NOMO-1 treated with dmso at 0.1 percent for 144 hours (cell line): ENCODE measurements around the gene CNOT2.
"Not testable (repeated sequence)": the region's sequence is repeated elsewhere in the genome, so short reads cannot be mapped to it uniquely, and the experiment has no call there.

Experiments used
- DNase-seq: peaks from one replicate; lab custom pipeline; 2025; ENCODE audit not compliant: unreplicated experiment; lab: John Stamatoyannopoulos, UW

The CNOT2 gene

DNA sequence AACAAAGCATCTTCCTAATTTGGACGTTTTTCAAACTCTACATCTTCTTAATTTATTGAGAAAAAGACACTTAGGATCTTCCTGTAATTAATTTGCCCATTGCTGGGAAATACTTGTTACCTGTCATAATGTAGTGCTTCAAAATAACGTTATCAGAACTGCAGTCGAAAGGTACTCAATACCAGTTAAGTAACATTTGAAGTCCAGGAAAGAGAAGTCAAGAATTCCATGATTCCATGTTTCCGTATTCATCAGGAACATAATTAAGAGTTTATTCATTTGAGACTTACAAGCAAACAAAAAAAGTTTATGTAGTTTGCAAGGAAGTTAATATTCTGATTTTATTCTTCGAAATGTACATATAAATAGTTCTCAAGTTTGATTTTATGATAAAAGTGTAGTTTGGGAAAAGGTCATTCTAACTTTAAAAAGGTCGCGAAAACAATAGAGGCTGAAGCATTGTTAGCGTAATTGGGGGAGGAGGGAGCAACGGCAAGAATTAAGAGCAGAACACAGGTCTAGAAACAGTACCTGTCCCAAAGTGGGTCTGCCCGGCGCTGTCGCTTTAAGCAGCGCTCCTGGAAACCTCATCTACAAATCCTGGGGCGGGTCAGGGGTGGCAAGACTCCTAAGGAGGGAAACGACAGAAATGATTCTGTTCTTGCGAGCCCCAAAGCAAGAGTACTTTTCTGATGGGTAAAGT, 121.6 kb downstream of the CNOT2 start:
- DNase-seq = no peak

DNA sequence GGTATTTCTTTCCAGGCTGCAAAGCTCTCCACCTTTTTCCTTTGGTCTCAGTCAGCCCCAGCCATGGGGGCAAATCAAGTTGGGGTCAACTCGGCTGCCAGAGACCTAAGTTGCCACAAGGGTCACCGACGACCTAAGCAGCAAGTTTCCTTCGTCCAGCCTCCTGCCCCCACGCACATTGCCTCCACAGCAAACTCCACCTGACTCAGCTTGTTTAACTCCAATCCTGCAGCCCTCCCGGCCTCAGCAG, 122.1 kb downstream of the CNOT2 start:
- DNase-seq = no peak

DNA sequence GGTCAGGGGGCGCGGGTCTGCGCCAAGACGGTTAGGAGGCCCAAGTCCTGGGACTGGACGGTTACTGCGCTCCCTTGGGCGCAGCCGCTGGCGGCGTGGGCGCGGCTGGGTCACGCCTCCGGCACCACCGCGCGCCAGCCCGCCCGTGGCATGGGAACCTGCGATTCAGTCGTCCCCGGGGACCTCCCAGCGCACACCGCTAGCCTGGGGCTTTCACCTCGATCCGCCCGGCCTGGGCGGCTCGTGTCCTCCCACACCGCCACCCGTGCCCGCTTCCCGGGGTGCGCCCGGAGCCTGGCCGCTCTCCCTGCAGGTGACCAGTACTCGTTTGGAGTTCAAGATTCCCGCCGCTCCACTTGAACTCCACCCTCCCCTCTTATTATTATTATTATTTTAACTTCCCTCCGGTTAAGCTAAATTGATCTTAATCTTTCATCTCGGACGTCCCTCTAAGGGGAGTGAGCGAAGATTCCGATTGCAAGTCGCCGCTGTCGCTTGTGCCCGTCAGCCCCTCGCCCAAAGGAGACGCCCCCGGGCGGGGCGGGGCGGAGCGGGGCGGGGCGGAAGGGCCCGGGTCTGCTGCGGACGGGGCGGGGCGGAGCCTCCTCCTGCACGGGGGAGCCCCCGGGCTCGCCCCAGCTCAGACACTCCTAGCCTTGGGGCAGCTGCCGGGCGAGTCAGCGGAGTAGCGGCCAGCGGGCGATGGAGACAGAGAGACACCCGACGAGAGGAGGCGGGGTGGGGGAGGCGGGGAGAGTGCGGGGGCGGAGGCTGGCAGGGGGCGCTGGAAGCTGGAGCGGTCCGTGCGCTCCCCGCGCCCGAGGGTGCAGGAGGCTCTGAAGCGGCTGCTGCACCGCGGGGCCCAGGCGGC, 122.7 kb downstream of the CNOT2 start, which contains the start of gene KCNMB4:
Gene KCNMB4, plus strand, starts transcription at position 643 of the 871 bp plus-strand sequence. CDS start 445 bp downstream, outside the sequence.
- DNase-seq = no peak

DNA sequence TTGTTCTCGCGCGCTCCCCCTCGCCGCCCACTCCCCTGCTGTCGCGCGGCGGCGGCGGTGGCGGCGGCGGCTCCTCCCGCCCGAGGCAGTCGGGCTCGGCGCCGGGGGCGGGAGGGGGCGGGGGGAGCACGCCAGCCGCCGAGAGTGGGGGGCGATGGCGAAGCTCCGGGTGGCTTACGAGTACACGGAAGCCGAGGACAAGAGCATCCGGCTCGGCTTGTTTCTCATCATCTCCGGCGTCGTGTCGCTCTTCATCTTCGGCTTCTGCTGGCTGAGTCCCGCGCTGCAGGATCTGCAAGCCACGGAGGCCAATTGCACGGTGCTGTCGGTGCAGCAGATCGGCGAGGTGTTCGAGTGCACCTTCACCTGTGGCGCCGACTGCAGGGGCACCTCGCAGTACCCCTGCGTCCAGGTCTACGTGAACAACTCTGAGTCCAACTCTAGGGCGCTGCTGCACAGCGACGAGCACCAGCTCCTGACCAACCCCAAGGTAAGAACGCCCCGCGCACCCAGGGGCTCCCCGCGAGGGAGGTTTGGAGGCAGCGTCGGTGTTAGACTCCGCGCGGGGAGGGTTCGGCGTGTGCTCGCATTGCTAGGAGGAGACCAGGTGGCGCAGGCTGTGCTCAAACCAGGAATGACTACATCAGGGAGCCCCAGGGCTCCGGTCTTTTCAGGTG, 123.5 kb downstream of the CNOT2 start:
- DNase-seq = peak; percentile 13

DNA sequence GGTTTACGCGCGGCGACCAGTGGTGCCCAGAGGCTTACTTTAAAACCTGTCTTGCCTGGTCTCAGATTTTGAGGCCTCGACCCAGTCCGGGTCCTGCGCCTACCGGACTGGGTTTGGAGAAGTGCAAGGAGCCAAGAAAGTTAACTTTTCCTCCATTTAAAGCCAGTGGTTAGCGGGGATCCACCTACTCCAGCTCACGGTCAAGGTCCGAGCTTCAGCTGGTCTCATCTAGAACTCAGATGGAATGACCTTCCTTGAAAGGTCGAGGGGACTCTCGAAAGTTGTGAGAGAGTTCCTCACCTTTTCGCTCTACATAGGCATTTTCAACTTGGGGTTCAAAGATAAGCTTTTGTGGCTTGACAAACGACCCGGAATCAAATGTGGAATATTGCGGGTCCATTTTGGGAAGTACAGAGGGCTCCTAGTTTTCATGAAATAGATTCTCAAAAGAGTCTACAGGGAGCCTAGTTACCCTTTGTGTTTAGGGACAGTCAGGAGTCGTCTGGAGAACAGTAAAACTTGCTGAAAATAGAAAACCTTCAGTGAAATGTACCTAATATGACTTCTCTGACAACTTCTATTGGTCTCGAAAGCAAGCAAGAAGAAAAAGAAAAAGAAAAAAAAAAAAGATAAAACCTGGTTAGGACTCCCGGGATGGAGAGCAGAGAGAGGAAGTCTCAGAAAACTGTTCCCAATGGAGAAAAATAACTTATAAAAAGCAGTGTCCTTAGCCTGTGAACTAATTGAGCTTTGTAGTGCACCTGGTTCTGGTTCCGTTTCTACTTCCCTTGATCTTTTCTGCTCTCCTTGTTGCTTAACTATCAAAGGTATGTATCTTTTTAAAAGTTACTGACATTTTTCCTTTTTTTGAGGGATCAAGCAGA, 124.3 kb downstream of the CNOT2 start:
- no peak for DNase-seq

DNA sequence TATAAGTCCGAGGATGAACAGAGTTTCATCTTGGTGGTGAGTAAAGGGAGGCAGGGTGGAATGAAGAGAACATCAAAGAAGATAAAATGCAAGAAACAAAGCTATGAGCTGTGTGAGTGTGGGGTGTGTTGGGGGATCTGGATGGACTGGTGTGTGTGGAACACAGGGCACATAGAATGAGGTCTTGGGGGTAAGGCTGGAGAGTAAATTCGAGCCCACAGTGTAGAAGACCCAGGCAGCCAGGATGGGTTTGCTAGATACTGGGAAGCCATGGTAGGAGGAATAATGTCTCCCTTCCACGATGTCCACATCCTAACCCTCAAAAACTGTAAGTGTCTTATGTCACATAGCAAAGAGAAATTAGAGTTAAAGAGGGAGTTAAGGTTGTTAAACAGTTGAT, 129.6 kb downstream of the CNOT2 start:
- DNase-seq = no peak

DNA sequence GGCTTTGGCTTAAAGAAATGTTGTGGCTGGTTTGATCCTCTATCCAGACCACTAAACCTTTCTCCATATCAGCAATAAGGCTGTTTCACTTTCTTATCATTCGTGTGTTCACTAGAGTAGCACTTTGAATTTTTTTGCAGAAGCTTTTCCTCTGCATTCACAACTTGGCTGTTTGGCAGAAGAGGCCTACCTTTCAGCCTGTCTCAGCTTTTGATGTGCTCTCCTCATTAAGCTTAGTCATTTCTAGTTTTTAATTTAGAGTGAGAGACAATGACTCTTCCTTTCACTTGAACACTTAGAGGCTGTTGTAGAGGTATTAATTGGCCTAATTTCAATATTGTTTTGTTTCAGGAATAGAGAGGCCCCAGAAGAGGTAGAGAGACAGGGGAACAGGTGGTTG, 136.6 kb downstream of the CNOT2 start:
- DNase-seq = no peak

DNA sequence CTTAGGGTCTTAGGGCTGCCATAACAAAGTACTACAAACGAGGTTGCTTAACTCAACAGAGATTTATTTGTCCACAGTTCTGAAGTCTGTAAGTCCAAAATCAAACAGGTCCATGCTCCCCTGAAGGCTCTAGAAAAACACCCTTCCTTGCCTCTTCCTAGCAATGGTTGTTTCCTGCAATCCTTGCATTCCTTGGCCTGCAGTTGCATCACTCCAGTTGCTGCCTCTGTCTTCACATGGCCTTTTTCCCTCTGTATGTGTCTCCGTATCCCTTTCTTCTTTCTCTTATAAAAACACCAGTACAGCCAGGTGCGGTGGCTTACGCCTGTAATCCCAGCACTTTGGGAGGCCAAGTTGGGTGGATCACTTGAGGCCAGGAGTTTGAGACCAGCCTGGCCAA, 140.3 kb downstream of the CNOT2 start:
- no peak for DNase-seq

DNA sequence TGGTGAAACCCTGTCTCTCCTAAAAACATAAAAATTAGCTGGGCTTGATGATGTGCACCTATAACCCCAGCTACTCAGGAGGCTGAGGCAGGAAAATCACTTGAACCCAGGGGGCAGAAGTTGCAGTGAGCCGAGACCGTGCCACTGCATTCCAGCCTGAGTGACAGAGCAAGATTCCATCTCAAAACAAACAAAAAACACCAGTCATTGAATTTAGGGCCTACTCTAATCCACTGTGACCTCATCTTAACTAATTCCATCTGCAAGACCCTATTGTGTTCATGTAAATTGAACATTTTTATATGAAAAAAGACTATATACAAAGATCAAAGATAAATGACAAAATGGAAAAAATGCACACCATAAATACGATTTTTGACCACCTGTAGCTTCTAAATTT, 140.7 kb downstream of the CNOT2 start:
- DNase-seq = no peak

DNA sequence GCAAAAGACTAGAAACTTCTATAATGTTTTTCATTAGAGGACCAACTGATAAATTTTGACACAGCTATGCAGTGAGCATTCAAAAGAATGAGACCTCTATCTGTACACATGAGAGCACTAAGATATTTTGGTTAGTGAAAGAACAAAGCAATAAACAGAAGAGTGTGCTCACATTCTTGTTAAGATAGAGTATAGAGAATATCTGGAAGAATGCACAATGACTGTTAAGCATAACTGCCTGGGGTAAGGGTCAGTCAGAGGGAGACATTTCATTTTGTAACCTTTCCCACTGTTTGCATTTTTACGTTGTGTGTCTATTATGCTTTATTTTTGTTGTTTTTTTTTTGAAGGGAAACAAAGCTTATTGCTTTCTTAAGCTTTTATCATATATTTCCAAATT, 143.5 kb downstream of the CNOT2 start:
- DNase-seq = no peak

DNA sequence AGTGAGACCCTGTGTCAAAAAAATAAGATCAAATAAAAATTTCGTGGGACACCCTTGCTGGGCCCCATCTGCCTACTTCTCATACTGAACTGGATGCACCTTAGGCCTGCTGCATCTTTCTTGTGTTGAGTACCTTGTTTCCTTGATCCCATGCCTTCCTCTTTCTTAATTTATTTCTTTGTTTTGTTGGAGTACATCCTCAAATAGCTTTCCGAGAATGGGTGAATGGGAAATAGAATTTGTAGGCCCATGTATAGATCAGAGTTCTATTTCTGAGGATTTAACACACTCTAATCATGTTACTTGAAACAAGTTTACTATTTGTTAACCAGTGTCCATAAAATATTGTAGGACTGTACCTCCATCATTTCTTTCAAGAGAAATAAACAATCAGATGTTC, 146.4 kb downstream of the CNOT2 start:
- no peak for DNase-seq

DNA sequence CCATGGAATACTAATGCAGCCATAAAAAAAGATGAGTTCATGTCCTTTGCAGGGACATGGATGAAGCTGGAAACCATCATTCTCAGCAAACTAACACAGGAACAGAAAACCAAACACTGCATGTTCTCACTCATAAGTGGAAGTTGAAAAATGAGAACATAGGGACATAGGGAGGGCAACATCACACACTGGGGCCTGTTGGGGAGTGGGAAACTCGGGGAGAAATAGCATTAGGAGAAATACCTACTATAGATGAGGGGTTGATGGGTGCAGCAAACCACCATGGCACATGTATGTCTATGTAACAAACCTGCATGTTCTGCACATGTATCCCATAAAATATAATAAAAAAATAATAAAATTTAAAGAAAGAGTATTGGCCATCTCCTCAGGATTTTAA, 149.4 kb downstream of the CNOT2 start:
- DNase-seq = not testable (repeated sequence)

DNA sequence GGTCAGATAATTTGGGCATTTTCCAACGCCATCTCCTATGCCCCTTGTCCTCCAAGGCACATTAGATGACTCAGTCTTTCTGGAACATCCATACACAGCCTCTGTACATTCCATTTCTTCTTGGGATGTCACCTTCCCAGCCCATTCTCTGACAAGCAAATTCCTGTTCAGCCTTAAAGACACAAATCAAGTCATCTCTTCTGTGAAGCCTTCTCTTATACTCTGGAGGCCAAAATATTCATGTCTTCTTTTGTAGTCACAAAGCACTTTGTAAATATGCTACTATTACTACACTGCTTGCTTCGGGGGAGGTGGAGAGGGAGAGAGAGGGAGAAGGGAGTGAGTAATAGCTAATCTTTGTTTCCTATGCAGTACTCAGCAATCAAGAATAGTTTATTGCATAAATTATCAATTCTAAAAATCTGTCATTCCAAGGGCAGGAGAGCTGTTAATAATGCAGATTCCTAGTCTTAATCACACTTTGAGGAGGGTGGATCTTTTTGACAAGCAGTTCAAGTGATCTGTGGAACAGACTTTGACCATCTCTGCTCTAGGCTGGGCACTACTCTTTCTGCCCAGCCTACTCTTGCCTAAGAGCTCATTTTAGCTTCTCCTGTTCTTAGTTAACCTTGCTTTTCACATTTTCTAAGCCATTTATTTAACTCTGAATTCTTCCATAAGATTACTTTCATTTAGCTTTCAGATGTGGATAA, 150.7 kb downstream of the CNOT2 start:
- DNase-seq = no peak

DNA sequence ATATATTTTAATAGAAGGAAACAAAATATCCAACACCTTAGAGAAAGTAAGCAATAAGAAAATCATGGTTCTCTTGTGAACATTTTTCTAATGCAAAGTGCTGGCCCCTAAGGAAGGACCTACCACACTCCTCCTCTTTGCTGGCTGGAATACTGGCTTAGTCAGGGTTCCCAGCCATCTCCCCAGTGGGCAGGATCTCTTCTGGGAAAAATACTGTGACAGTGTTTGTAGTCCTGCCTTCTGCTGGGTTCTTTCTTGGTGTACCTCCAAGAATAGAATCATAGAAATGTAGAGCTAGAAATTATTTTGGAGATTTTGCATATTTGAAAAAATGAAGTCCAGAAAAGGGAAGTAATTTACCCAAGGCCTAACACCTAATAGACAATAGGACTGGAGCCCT, 154.8 kb downstream of the CNOT2 start:
- DNase-seq = no peak

DNA sequence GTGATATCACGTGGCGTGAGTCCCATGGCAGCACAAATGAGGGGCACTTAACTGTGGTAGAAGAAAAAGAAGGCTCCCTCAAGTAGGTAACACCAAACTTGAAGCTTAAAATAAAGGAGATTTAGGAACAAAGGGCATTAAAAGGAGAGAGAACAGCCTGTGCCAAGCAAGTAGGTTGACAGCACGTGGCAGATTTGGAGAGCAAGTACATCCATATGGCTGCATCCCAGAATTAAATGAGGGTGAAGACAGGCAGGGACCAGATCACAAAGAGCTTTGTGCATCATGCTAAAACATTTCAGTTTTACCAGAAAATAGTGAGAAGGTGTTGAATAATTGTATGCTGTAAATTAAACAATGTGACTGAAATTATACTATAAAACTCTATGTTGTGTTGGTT, 155.6 kb downstream of the CNOT2 start:
- no peak for DNase-seq

DNA sequence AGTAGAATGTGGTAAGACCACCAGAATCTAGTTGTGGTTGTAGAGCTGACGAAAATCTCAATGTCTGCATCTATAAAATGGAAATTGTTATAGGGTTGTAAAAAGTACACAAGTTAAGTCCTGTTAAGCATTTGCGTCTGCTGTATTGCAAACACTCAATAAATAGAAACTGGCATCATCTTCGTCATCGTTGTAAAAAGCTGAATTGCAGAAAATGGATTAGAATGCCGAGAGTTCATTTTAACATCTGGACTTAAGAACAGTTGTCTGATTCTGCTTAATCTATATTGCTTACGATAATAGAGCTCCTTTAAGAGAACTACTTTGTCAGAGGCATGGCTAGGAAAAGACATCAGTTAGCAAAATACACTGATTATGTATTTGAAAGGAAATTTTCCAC, 156.1 kb downstream of the CNOT2 start:
- no peak for DNase-seq

DNA sequence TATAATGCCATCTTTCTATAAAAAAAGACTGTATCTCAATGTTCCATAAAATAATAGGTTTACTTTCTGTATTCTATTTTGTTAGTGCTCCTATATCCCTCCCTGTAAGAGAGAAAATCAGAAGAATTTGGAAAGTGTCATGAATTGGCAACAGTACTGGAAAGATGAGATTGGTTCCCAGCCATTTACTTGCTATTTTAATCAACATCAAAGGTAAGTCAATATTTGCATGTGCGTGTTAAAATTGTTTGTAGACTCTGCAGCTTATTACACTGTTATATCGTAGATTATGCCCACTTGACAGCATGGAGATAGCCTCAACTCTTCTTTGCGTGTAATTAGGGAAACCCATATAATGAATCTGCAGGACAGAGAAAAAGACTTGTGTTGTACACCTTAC, 156.9 kb downstream of the CNOT2 start:
- no peak for DNase-seq

DNA sequence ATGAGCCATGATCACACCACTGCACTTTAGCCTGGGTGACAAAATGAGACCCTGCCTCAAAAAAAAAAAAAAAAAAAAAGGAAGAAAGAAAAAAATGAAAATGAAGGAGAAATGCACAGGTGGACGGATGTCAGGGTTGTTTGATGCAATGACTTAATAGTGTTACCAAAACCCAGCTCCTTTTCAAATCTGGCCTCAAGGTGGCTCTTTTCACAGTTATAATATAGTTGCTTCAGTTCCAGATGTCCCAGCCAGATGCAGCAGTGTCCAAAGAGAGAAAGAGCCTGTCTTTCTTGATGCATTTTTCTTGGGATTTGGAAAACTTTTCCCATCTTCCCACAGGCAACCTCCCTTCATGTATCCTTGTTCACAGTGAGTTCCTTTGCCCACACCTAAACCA, 159.4 kb downstream of the CNOT2 start:
- no peak for DNase-seq

DNA sequence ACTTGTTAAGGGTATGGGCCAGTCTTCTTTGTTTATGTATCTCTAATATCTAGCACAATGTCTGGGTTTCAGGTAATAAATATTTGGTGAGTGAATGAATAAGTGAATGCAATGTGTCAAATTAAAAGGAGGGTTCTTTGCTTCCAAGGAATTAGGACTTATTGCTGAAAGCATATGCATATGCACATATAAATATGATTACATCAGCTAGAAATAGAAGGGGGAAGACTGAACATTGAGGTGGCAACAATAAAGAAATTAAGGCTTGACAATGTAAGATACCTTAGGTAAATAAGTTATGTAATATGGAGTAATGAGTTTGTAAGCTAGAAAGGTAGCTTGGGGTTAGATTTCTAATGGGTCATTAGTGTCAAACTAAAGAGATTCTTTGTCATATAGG, 160.6 kb downstream of the CNOT2 start:
- no peak for DNase-seq
